GM12878 (cell line): Measurements from ENCODE around the gene MTCH2. TPM values are rescaled to one million over a fixed set of nuclear protein-coding genes. Genes with fewer than 3 reads are reported as not detected.

Experiments used
- ATAC-seq: fragments of 200-7000 bp; cut with Tn5 transposase; 3 replicates; pipeline ENCODE4 v1.9.1; 2020; ENCODE audit warnings: mild to moderate bottlenecking, moderate library complexity
- BruUV-seq: library from RNA; stranded (reverse); fragments of 400-500 nt; replicated peaks from 2 replicates; lab custom pipeline; 2021; lab: Mats Ljungman, UMichigan
- CTCF ChIA-PET: fragments of 300-600 bp; sonication (Branson Sonifier 250); formaldehyde crosslinking; extraction: SDS; loops from one replicate; lab custom pipeline; 2021; ENCODE audit warnings: inconsistent platforms; lab: Yijun Ruan, JAX
- POLR2A ChIA-PET: fragments of 350-600 bp; formaldehyde crosslinking; extraction: SDS; loops from one replicate; lab custom pipeline; 2021; ENCODE audit warnings: inconsistent platforms; lab: Charles Lee
- RAD21 ChIA-PET: fragments of 300-600 bp; sonication (Branson Sonifier 250); formaldehyde crosslinking; loops from one replicate; lab custom pipeline; 2023; ENCODE audit warnings: antibody characterized with exemption; ENCODE audit not compliant: unreplicated experiment; lab: Charles Lee
- SMC1A ChIA-PET: fragments of 300-600 bp; sonication (Branson Sonifier 250); formaldehyde crosslinking; loops from one replicate; lab custom pipeline; 2023; ENCODE audit not compliant: unreplicated experiment, uncharacterized antibody; lab: Charles Lee
- DNase-seq: peaks from one replicate; pipeline ENCODE4 v3.0.0-alpha.2; 2011; ENCODE audit warnings: low read depth, low spot score
- FAIRE-seq: peaks from 3 replicates; lab custom pipeline; 2011; peaks lifted over from hg19 to GRCh38; lab: Jason Lieb, UNC
- H2AFZ ChIP-seq: 2 replicates; pipeline ENCODE4 v1.6.0; 2011; ENCODE audit warnings: low read depth, low read length, control low read depth; ENCODE audit not compliant: control insufficient read depth
- H3K27ac ChIP-seq: 2 replicates; pipeline ENCODE4 v1.5.1; 2011; ENCODE audit warnings: control low read depth; ENCODE audit not compliant: control insufficient read depth, insufficient read depth
- H3K27me3 ChIP-seq, 2 experiments: replicated peaks in 1 of 2; 2 replicates each; pipeline versions ENCODE4 v1.6.0 to v1.6.1; 2011; ENCODE audit warnings: low read length in 1 of 2; ENCODE audit not compliant: control insufficient read depth in 2 of 2, insufficient read depth in 2 of 2
- H3K36me3 ChIP-seq, 2 experiments: 2 replicates each; pipeline ENCODE4 v1.5.1; 2011; ENCODE audit warnings: low read length in 1 of 2; ENCODE audit not compliant: control insufficient read depth in 2 of 2, insufficient read depth in 2 of 2
- H3K4me1 ChIP-seq: 2 replicates; pipeline ENCODE4 v1.6.1; 2011; ENCODE audit warnings: mild to moderate bottlenecking, low read length, moderate library complexity, mixed read lengths; ENCODE audit not compliant: control insufficient read depth, insufficient read depth
- H3K4me2 ChIP-seq: 2 replicates; pipeline ENCODE4 v1.6.0; 2011; ENCODE audit warnings: control low read depth; ENCODE audit not compliant: control insufficient read depth, insufficient read depth
- H3K4me3 ChIP-seq: fragments of 200-600 bp; sonication (generic); 2 replicates; pipeline ENCODE4 v1.5.1; 2016
- H3K79me2 ChIP-seq: 2 replicates; pipeline ENCODE4 v1.6.0; 2011; ENCODE audit warnings: low read length; ENCODE audit not compliant: control insufficient read depth, insufficient read depth
- H3K9ac ChIP-seq: 2 replicates; pipeline ENCODE4 v1.8.0; 2011; ENCODE audit warnings: low read length, control low read depth, mixed read lengths; ENCODE audit not compliant: control insufficient read depth, insufficient read depth
- H3K9me3 ChIP-seq: replicated peaks from 3 replicates; pipeline ENCODE4 v1.5.1; 2011; ENCODE audit warnings: mild to moderate bottlenecking, low read length; ENCODE audit not compliant: control insufficient read depth, insufficient read depth
- H4K20me1 ChIP-seq: 2 replicates; pipeline ENCODE4 v1.6.0; 2011; ENCODE audit not compliant: control insufficient read depth, insufficient read depth
- CBX5 ChIP-seq: sonication (generic); IDR thresholded peaks from 2 replicates; pipeline ENCODE4 v1.6.1; 2016; ENCODE audit warnings: low read depth, moderate library complexity, mild to moderate bottlenecking, inconsistent platforms
- CEBPZ ChIP-seq: fragments of 150-350 bp; IDR thresholded peaks from 2 replicates; pipeline ENCODE4 v1.6.1; 2016; ENCODE audit warnings: low read depth, low read length
- CTCF ChIP-seq, 3 experiments: IDR thresholded peaks in 2 of 3; conservative IDR thresholded peaks in 1 of 3; 2 replicates each; pipeline ENCODE4 v1.5.1; 2011; ENCODE audit warnings: low read depth in 3 of 3, low read length in 3 of 3, mild to moderate bottlenecking in 3 of 3, control low read depth in 2 of 3, moderate library complexity in 2 of 3, inconsistent platforms in 1 of 3, mixed read lengths in 1 of 3; ENCODE audit not compliant: control insufficient read depth in 2 of 3, insufficient read depth in 1 of 3; ENCODE audit errors: extremely low read depth in 1 of 3
- FOXM1 ChIP-seq: IDR thresholded peaks from 2 replicates; pipeline ENCODE4 v1.6.1; 2012; ENCODE audit warnings: low read depth, mild to moderate bottlenecking, inconsistent platforms, low read length, moderate library complexity
- HDAC6 ChIP-seq: fragments of 200-600 bp; sonication (generic); IDR thresholded peaks from one replicate; pipeline ENCODE4 v1.8.0; 2017; ENCODE audit warnings: antibody characterized with exemption; ENCODE audit not compliant: unreplicated experiment
- HDGF ChIP-seq: fragments of 450-650 bp; IDR thresholded peaks from 2 replicates; pipeline ENCODE4 v1.6.1; 2016; ENCODE audit warnings: antibody characterized with exemption
- PAX8 ChIP-seq: fragments of 450-650 bp; IDR thresholded peaks from 2 replicates; pipeline ENCODE4 v1.6.1; 2017; ENCODE audit warnings: mild to moderate bottlenecking, moderate library complexity
- POLR2A ChIP-seq: IDR thresholded peaks from 2 replicates; pipeline ENCODE4 v1.6.1; 2011; ENCODE audit warnings: low read depth, mild to moderate bottlenecking, low read length
- PRDM15 ChIP-seq: fragments of 450-650 bp; formaldehyde crosslinking; IDR thresholded peaks from 2 replicates; pipeline ENCODE4 v1.4.0; 2020; ENCODE audit warnings: mild to moderate bottlenecking, moderate library complexity
- SIN3A ChIP-seq: IDR thresholded peaks from 2 replicates; pipeline ENCODE4 v1.6.1; 2012; ENCODE audit warnings: low read depth, low read length, improper control_type of control experiment
- SKIL ChIP-seq: fragments of 450-650 bp; IDR thresholded peaks from 2 replicates; pipeline ENCODE4 v1.6.1; 2017; ENCODE audit warnings: mild to moderate bottlenecking, low read depth, inconsistent platforms; ENCODE audit not compliant: poor library complexity, severe bottlenecking
- SMAD5 ChIP-seq: IDR thresholded peaks from 2 replicates; pipeline ENCODE4 v1.6.1; 2016; ENCODE audit warnings: antibody characterized with exemption, low read depth
- TAF1 ChIP-seq: IDR thresholded peaks from 2 replicates; pipeline ENCODE4 v1.6.1; 2011; ENCODE audit warnings: mild to moderate bottlenecking, low read depth, low read length, borderline replicate concordance
- TCF7 ChIP-seq: IDR thresholded peaks from 2 replicates; pipeline ENCODE4 v1.6.1; 2014; ENCODE audit warnings: antibody characterized with exemption, borderline replicate concordance
- YBX1 ChIP-seq: fragments of 450-650 bp; IDR thresholded peaks from 2 replicates; pipeline ENCODE4 v1.6.1; 2016; ENCODE audit warnings: antibody characterized with exemption
- WGBS: methylation state at CpG from one replicate; pipeline ENCODE4 v1.1.6; 2016; ENCODE audit warnings: low lambda C conversion rate; ENCODE audit not compliant: insufficient replicate concordance, insufficient coverage; ENCODE audit errors: missing lambda C conversion rate; 5-methylcytosine and 5-hydroxymethylcytosine counted together
- in situ Hi-C: fragments of 300-500 bp; cut with MboI; formaldehyde crosslinking; loops from 9 replicates; pipeline ENCODE4 v1.14.3; 2018; ENCODE audit warnings: mixed read lengths
- intact Hi-C: fragments of 100-400 bp; cut with micrococcal nuclease; formaldehyde crosslinking; loops from one replicate; pipeline ENCODE4 v1.14.2; 2022; ENCODE audit not compliant: unreplicated experiment
- polyA plus RNA-seq, 11 experiments: library from polyadenylated mRNA; depleted of rRNA in 4 of 11; unstranded in 6 of 11; stranded (reverse) in 5 of 11; fragments of >200 nt; fragmentation: Nextera tagmentation in 4 of 11; fragmentation: Illumina TruSeq in 1 of 11; extraction: Ambion mirVana in 4 of 11; extraction: Trizol in 1 of 11; gene quantifications; 1 replicate in 1 of 11; 2 replicates in 10 of 11; pipeline versions ENCODE4 v1.2.1 to v1.2.3, GENCODE V29; 2011 to 2016; ENCODE audit warnings: inconsistent platforms in 2 of 11, missing spikeins in 2 of 11, low read depth in 1 of 11
- total RNA-seq, 4 experiments: library from RNA; depleted of rRNA in 3 of 4; stranded (reverse); fragments of >200 nt in 3 of 4; fragmentation: Illumina TruSeq in 1 of 4; extraction: Trizol in 1 of 4; gene quantifications; 2 replicates each; pipeline versions ENCODE4 v1.2.1 to v1.2.3, GENCODE V29; 2013 to 2021

Gene MTCH2
- total and polyA plus RNA-seq, 10 of the 15 experiments (the other 5 are each of a cell fraction or from before 2014, with no cell fraction given) = 72.4 to 341 (median 144) TPM

GRCh38 chr11:47659276-47659675 is 16.9 kb upstream of the MTCH2 start:
- intact Hi-C loops (no loop called here), in situ Hi-C loops (no loop called here)
- no peaks in the 10 kb centered on the region for H3K79me2 ChIP-seq
- ChIA-PET SMC1A (no interaction called here), POLR2A (no interaction called here), CTCF (no interaction called here), RAD21 (no interaction called here)
- FAIRE-seq (no peak), ATAC-seq (no peak), DNase-seq (no peak)
- no peaks in the 10 kb centered on the region for H3K27me3 ChIP-seq
- H3K9me3 ChIP-seq = no peaks in the 10 kb centered on the region
- no TSS peak for BruUV-seq
- 89% methylated on average over 4 of the region's 4 CpGs for WGBS
- no peak overlapping the region for H2AFZ ChIP-seq
- no peak overlapping the region for H3K4me2 ChIP-seq
- no peak overlapping the region for H3K4me3 ChIP-seq
- no peak overlapping the region for H3K27ac ChIP-seq
- no peaks in the 10 kb centered on the region for H3K4me1 ChIP-seq
- H3K9ac ChIP-seq = no peak overlapping the region
- H4K20me1 ChIP-seq = no peaks in the 10 kb centered on the region
- no peaks in the 10 kb centered on the region for H3K36me3 ChIP-seq
- TF ChIP-seq CEBPZ (no peak), CBX5 (no peak), CTCF (IDR thresholded peaks at IDR 0.05 in 2 of 3, conservative IDR thresholded peaks at IDR 0.05 in 1 of 3; ENCODE audit: control insufficient read depth in 2 of 3, extremely low read depth in 1 of 3, insufficient read depth in 1 of 3, low read depth in 3 of 3, low read length in 3 of 3) (no peak), TCF7 (no peak), HDGF (no peak), TAF1 (no peak), HDAC6 (no peak), SKIL (no peak), POLR2A (no peak), PRDM15 (CRISPR knock-in tag) (no peak), FOXM1 (no peak), YBX1 (no peak), PAX8 (no peak), SIN3A (no peak), SMAD5 (no peak)
